Amygdala (tissue), 56 donors: ENCODE results near the gene SPAG6.

ENCODE experiments used
- DNase-seq, 56 donors: peaks; one replicate each; lab custom pipeline; 2025; lab: John Stamatoyannopoulos, UW

SPAG6 gene

GRCh38 chr10:22453948-22454591 lies 108.8 kb downstream of the SPAG6 start:
- peak in 1 of 56 donors; percentile 18 for DNase-seq

- DNase-seq = no peak
Measured at GRCh38 chr10:22454634-22455033, 109.3 kb downstream of the SPAG6 start.

GRCh38 chr10:22455068-22455857 lies 110.0 kb downstream of the SPAG6 start:
- DNase-seq = no peak

- DNase-seq = no peak
Measured at GRCh38 chr10:22456486-22456885, 111.2 kb downstream of the SPAG6 start.

- no peak for DNase-seq
Measured at GRCh38 chr10:22458272-22459038, 113.2 kb downstream of the SPAG6 start.

GRCh38 chr10:22459496-22459895 lies 114.2 kb downstream of the SPAG6 start:
- no peak for DNase-seq

GRCh38 chr10:22460101-22460500 lies 114.8 kb downstream of the SPAG6 start:
- no peak for DNase-seq

- DNase-seq = no peak
Measured at GRCh38 chr10:22460531-22461403, 115.5 kb downstream of the SPAG6 start.

- DNase-seq = no peak
Measured at GRCh38 chr10:22461891-22462290, 116.6 kb downstream of the SPAG6 start.

- DNase-seq = no peak
Measured at GRCh38 chr10:22463255-22463654, 118.0 kb downstream of the SPAG6 start.

- DNase-seq = no peak
Measured at GRCh38 chr10:22464966-22465629, 119.8 kb downstream of the SPAG6 start.

- no peak for DNase-seq
Measured at GRCh38 chr10:22466763-22467334, 121.6 kb downstream of the SPAG6 start.
